Endometrial microvascular endothelial cells (primary cell): ENCODE results near the gene TPPP3. TPM values are rescaled to one million over a fixed set of nuclear protein-coding genes. Genes with fewer than 3 reads are reported as not detected.
"Not testable (repeated sequence)": the region's sequence is repeated elsewhere in the genome, so short reads cannot be mapped to it uniquely, and the experiment has no call there.

Experiments used
- in situ Hi-C: cut with HindIII; loops from 2 replicates; pipeline ENCODE4 v1.10.0; 2017; ENCODE audit warnings: low sequenced_read_pairs, low pct_unique_long_range_greater_than_20kb; ENCODE audit errors: inconsistent ontology term
- total RNA-seq: library from RNA; depleted of rRNA; stranded (reverse); fragments of >200 nt; gene quantifications from one replicate; pipeline ENCODE4 v1.2.3, GENCODE V29; 2015; ENCODE audit errors: inconsistent ontology term

Gene TPPP3
- total RNA-seq, 1 donor from 2014 or later, result 1.4 TPM

- in situ Hi-C loops, result no loop called here
These were observed 1.1 kb upstream of the TPPP3 start for GRCh38 chr16:67394155-67395104.

GRCh38 chr16:67393788-67394154, 473 bp upstream of the TPPP3 start:
- in situ Hi-C loops, result no loop called here

GRCh38 chr16:67392301-67393059, 818 bp downstream of the TPPP3 start:
- in situ Hi-C loops, result no loop called here

- in situ Hi-C loops, result no loop called here
These were observed 1.6 kb downstream of the TPPP3 start for GRCh38 chr16:67391424-67392300.

- in situ Hi-C loops, result no loop called here
These were observed 2.4 kb downstream of the TPPP3 start for GRCh38 chr16:67390816-67391423.

- in situ Hi-C loops, result loop anchor here (10.0 kb wide), 2 partner anchors 55 to 125 kb away; no protein-coding TSS in a partner anchor
These were observed 3.1 kb downstream of the TPPP3 start for GRCh38 chr16:67389911-67390815.

DNA sequence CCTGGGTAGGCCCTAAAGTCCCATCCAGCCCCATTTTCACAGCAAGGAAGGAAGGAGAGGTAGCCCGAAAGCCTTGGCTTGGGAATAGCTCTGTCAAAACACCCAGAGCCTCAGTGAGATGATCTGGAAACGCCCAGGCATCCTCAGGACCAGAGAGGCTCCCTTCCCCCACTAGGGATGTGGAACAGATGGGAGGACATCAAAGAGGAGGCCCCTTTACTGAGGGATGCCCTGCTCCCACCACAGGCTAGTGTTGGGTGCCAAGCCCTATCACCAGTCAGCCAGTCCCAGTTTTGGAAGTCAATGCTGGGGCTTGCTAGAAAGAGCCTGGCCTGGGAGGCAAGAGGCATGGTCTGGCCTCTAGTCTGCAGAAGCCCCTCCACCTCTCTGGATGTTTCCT, 4.7 kb downstream of the TPPP3 start:
- in situ Hi-C loops, result loop anchor here (10.0 kb wide), 2 partner anchors 56 to 124 kb away; no protein-coding TSS in a partner anchor

GRCh38 chr16:67388191-67388590, 5.1 kb downstream of the TPPP3 start:
- in situ Hi-C loops, result loop anchor here (10.0 kb wide), 2 partner anchors 57 to 123 kb away; no protein-coding TSS in a partner anchor

- in situ Hi-C loops, result loop anchor here (10.0 kb wide), 2 partner anchors 57 to 123 kb away; no protein-coding TSS in a partner anchor
These were observed 5.7 kb downstream of the TPPP3 start for GRCh38 chr16:67387479-67388079.

DNA sequence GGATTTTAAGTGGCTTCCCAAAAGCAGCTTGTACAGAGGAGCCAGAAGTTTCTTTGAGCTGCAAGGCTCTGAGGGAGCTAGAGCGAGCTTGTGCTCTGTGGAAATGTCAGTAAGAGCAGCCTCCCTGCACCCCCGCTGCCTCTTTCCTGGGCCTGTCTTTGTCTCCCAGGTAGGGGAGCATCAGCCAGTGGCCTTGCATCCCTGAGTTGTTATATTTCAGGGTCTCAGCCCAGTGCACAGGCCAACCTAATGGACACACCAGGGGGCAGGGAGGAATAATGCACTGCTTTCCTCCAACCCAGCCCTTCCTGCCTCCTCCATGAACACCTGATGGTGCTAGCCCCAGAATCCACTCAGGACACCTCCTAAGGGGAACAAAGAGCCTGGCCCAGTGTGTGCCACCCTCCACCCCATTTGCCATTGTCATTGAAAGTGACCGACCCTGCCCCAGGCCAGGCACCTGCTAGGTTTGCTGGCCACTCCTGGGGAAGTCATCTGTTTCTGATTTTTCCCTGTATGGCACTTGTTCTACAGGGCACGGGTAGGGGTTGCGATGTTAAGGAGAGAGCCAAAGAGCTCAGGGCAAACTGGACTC, 6.3 kb downstream of the TPPP3 start:
- in situ Hi-C loops, result loop anchor here (10.0 kb wide), 2 partner anchors 58 to 122 kb away; no protein-coding TSS in a partner anchor

DNA sequence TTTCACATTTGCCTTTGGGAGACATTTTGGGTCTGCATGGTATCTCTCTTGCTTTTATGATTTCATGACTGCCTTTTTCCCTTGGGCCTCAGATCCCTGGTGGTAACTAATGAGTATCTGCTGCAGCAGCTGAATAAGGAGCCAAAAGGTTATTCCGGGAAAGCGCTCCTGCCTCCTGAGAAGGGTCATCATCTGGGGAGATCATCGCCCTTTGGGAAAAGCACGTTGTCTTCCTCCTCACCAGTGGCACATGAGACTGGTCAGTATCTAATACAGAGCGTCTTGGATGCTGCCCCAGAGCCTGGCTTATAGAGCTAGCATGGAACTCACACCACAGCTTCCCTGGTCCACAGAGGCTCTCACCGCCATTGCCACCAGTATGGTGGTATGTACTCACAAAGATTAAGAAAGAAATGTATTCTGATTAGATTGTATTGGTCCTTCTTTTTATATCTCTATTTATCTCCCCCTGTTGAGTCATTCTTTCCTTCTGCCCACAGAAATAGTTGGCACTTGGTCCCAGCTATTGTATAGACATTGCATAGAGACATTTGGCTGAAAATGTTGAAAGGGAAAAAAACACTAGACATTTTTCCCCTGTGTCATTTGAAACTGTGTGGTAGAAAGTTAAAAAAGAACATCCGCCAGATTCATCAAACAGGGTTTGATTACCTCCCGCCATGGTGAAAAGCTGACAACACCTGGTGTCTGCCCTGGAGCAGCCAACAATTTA, 8.4 kb downstream of the TPPP3 start:
- in situ Hi-C loops, result loop anchor here (10.0 kb wide), 2 partner anchors 60 to 120 kb away; no protein-coding TSS in a partner anchor

DNA sequence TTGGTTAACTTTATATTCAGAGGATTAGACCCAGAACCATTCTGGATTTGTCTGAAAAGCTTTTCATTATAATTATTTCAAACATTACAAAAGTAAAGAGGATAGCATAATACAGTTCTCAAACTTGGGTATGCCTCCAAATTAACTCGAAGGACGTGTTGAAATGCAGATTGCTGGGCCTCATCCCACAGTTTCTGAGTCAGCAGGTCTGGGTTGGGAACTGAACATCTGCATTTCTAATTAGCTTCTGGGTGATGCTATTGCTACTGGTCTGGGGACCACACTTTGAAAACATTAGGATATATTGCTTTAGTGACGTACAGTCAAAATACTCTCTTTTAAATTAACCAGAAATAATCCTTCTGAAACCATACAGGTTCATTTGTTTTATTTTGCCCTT, 10.0 kb downstream of the TPPP3 start:
- in situ Hi-C loops, result loop anchor here (10.0 kb wide), 2 partner anchors 62 to 118 kb away; no protein-coding TSS in a partner anchor

DNA sequence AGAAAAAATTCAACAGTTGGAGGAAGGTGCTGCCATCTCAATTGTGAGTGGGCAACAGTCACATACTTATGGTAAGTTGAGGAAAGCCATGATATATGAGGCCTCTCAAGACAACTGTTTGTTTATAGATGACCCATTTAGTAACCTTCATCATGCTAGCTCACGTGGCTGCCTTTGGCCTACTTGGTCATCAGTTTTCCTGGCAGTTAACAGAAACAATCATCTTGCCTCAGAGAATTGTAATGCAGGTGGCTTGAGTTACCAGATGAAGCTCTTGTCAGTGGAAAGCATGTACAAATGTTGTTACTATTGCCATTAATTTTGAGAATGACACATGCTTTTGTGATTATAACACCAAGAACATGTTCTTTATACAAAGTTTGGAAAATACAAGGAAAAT, 14.7 kb downstream of the TPPP3 start:
- in situ Hi-C loops, result no loop called here

- in situ Hi-C loops, result not testable (repeated sequence)
These were observed 17.3 kb downstream of the TPPP3 start for GRCh38 chr16:67376012-67376411.

DNA sequence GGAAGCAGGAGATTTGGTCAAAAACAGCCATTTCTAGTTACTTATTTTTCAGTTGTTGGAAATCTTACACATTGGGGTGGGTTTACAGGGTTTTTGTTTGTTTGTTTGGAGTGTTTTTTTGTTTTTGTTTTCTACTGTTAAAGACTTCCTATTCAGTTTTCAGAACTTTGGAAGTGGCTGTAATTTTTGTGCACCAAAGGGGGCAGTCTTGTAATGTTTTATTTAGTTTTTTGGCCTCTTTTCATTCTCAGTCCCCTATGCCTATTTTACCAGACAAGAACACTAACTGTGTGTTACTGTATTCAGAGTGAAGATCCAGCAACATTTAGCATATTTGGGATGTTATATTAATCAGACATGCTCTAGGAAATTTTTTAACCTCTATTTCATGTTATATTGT, 20.6 kb downstream of the TPPP3 start:
- in situ Hi-C loops, result no loop called here

GRCh38 chr16:67370661-67371060, 22.6 kb downstream of the TPPP3 start:
- in situ Hi-C loops, result no loop called here
